GM12865 (cell line): ENCODE results near the gene DMBX1.

ENCODE experiments used
- DNase-seq: peaks from one replicate; pipeline ENCODE4 v3.0.0; 2010; ENCODE audit warnings: low read depth
- H3K4me3 ChIP-seq: 2 replicates; pipeline ENCODE4 v1.5.1; 2011; ENCODE audit warnings: mild to moderate bottlenecking, low read depth, low read length, control low read depth
- TF ChIP-seq, protein P1 (sequence below): IDR thresholded peaks from 2 replicates; pipeline ENCODE4 v1.5.1; 2011; ENCODE audit warnings: low read length, control low read depth, low read depth, inconsistent platforms; ENCODE audit not compliant: insufficient read depth; ENCODE audit errors: missing control alignments

The DMBX1 gene

DNA sequence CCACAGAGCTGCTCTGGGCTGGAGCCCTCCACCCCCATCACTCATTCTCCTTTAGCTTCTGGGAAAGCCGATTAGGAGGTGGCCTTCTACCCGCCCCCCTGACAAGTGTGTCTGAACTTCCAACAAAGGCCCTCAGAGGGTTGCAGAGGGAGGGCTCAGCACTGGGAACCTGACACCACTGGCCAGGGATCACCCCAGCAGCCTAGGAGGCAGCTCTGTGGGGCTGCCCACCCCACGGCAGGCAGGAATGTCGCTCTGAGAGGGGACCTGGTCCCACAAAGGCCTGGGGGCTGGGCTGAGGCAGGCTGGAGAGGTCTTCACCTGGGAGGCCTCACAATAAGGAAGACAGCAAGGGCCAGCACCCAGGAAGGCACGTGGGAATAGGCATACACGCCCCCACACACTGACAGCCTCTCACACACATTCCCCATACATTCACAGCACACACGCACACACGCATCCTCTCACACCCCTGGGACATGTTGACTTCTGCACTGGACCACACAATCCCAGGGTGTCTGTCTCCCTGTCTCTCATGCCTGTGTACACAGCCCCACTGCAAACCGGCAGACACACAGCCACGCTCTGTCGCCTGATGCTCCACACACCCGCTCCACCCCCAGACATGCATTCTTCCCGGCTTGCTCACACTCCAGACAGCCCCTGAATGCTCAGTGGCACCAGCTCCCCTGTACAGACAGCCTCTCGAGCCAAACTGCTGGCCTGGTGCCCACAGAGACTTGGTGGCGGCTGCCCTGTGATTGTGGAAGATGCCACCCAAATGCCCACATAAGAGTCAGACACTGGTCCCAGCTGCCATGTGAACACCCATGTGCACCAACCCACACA lies 30.7 kb downstream of the DMBX1 start:
- TF ChIP-seq, protein P1, sequence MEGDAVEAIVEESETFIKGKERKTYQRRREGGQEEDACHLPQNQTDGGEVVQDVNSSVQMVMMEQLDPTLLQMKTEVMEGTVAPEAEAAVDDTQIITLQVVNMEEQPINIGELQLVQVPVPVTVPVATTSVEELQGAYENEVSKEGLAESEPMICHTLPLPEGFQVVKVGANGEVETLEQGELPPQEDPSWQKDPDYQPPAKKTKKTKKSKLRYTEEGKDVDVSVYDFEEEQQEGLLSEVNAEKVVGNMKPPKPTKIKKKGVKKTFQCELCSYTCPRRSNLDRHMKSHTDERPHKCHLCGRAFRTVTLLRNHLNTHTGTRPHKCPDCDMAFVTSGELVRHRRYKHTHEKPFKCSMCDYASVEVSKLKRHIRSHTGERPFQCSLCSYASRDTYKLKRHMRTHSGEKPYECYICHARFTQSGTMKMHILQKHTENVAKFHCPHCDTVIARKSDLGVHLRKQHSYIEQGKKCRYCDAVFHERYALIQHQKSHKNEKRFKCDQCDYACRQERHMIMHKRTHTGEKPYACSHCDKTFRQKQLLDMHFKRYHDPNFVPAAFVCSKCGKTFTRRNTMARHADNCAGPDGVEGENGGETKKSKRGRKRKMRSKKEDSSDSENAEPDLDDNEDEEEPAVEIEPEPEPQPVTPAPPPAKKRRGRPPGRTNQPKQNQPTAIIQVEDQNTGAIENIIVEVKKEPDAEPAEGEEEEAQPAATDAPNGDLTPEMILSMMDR: no peak
- H3K4me3 ChIP-seq: no peak overlapping the region
- DNase-seq: no peak

DNA sequence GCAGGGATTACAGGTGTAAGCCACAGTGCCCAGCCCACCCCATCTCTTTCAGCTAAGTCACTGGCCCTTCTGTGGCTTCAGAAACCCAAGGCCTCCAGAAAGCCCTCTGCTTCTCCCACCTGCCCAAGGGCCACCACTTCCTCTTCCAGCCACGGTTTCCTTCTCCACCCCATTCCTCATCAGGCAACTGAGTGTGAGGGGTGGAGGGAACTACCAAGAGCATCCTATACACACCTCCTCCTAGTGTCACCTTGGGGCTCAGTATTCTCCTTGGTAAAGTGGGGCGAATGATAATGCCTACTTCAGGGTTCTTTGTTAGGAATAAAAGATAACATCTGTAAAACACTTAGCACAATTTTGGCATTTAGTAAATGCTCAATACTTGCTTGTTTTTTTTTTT lies 31.8 kb downstream of the DMBX1 start:
- TF ChIP-seq, protein P1: no peak
- H3K4me3 ChIP-seq: no peak overlapping the region

DNA sequence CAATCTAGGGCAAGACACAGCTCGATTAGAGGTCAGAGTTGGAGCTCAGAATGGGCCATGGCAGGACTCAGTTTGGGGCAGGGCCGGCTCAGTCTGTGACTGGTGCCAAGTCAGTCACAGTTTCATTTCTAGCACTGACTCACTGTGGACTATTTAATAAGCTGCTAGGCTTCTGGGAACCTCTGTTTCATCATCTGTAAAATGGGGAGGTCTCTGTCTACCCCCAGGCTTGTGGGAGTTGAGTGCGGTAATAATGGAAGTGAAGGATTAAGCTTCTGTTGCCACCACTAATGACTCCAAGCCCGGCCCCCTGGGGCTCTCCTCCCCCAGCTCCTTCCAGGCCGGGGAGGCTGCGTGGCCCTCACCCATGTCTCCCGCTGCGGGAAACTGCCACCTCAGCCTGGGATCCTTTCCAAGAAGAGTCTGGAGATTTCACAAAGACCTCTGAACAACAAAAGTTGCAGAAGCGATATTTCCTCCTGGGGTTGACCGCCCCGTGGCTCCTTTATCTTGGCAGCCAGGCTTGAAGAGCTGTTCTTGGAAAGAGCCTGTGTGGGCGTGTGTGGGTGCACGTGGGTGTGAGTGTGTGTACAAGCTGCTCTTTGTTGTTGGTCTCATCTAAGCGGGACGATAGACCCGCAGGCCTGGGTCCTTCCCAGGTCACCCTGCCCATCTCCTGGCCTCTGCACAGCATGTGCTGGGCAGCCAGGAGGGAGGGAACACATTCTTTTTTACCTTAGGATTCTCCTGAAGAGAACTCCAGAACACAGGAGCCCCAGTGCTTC lies 32.7 kb downstream of the DMBX1 start:
- TF ChIP-seq, protein P1: no peak
- DNase-seq: peak; percentile 47
- H3K4me3 ChIP-seq: no peak overlapping the region

More for the DNA sequence above, 31.8 kb downstream of the DMBX1 start:
- no peak for DNase-seq

DNA sequence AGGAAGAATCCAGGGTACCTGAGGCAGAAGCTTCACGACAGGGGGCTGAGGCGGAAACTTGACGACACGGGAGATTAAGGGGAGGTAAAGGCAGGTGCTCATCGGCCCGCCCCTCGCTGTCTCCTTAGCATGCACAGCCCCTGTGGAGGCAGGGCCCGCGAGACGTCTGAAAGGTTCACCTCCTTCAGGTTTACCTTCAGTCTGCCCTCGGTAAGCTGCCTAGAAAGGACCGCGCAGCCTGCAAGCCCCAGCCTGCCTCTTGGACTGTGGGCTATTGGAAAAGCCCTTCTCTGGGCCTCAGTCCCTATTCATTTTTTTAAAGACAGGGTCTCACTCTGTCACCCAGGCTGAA lies 33.3 kb downstream of the DMBX1 start:
- H3K4me3 ChIP-seq: no peak overlapping the region
- no peak for DNase-seq
- TF ChIP-seq, protein P1: no peak

DNA sequence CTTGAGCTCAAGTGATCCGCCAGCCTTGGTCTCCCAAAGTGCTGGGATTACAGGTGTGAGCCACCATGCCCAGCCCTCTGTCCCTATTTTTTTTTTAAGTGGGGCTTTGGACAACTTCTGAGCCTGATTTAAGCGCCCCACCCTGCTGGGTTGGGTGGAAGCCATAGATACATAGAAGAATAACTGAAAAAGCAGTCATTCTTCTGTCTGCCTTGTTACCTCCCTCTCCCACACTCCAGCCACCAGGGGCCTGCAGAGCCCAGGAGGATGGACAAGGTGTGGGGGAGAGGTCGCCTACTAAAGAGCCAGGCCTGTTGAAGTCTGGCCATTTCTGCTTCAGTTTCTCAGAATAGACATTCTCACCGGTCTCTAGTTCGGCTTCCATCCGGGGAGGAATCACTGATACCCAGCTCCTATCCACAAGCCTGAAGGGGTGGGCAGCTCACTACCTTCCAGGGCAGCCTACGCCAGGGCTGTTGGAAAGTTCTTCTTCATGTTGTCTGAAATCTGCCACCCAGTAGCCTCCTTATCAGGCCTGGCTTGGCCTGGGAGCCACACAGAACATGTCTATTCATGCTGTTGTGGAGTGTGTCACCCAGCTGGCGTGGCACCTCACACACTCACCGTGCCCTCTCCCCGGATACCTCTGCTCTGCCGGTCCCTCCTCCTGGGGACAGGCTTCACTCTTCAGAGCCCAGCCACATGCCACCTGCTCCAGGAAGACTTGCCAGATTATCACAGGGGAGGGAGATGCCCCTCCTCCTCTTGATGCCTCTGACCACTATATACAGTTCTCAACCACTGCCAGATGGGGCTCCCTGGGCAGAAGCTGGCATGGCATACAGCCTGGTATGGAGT lies 34.1 kb downstream of the DMBX1 start:
- TF ChIP-seq, protein P1: no peak
- DNase-seq: no peak
- no peak overlapping the region for H3K4me3 ChIP-seq

DNA sequence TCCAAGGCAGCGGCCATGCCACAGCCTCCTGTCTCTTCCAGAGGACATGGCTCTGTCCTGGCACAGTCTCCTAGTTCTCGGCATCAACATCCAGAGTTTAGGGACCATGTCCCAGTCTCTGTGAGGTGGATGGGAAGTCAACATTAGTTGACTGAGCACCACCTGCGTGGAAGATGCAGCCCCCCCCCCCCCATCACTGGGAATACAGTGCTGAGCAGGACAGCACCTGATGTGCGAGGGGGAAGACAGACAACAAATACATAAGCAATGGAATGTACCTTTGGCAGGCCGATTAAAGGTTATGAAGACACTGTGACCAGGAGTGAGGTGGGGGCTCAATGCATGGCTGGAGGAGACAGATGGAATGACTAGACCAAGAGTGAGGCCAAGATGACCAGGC lies 35.2 kb downstream of the DMBX1 start:
- no peak for DNase-seq
- TF ChIP-seq, protein P1: no peak

More for the DNA sequence above, 35.2 kb downstream of the DMBX1 start:
- no peak overlapping the region for H3K4me3 ChIP-seq
